ENCODE data around the gene SNX15.
"Not testable (repeated sequence)": the region's sequence is repeated elsewhere in the genome, so short reads cannot be mapped to it uniquely, and the experiment has no call there.

The SNX15 gene

DNA sequence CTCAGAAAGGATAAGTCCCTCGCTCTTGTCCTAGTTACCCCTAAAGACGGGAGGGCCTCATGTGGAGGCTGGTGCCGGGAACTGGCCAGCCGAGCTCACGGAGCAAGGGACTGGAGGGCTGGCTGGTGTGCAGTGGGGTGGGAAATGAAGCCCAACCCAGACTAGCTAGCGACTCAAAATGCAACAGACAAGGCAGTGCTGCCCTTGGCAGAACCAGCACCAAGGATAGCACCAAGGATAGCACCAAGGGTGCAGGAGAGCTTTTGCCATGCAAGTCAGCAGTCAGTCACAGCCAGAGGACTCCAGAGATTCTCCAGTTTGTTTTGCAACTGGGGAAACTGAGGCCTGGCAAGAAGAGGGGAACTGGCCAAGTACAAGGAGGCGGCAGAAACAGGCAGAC is 24.0 kb upstream of the SNX15 start:
- Histone ChIP-seq H3K4me1 (ENCODE audit: insufficient read depth, low read length) (peaks cover 19% of the 10 kb centered on the region), H3K4me2 (ENCODE audit: insufficient read depth, low read length) (no peak overlapping the region), H3K36me3 (ENCODE audit: insufficient read depth, low read length) (no peaks in the 10 kb centered on the region), H2AFZ (ENCODE audit: low read depth, low read length) (no peak overlapping the region), H4K20me1 (ENCODE audit: insufficient read depth, low read length) (no peaks in the 10 kb centered on the region), H3K9me3 (ENCODE audit: insufficient read depth, low read length, severe bottlenecking) (no peaks in the 10 kb centered on the region), H3K4me3 (ENCODE audit: low read depth in 1 of 2, low read length in 2 of 2) (no peak overlapping the region), H3K9ac (ENCODE audit: low read depth, low read length) (no peak overlapping the region), H3K79me2 (ENCODE audit: insufficient read depth, low read length) (no peaks in the 10 kb centered on the region), H3K27ac (ENCODE audit: low read length) (no peak overlapping the region), H3K27me3 (ENCODE audit: insufficient read depth, low read length, poor library complexity) (no peaks in the 10 kb centered on the region)
- DNase-seq, result peak; percentile 32
- peak; percentile 44; the same call in 1 of the 3 replicates for ATAC-seq (ENCODE audit: insufficient read depth, low read depth)
- no peak for TF ChIP-seq CTCF (IDR thresholded peaks at IDR 0.05; ENCODE audit: borderline replicate concordance, extremely low read depth, low read length, poor library complexity, severe bottlenecking)
- TF ChIP-seq EZH2 (IDR thresholded peaks at IDR 0.05; ENCODE audit: borderline replicate concordance, low read depth, low read length, severe bottlenecking), result no peak

GRCh38 chr11:65003968-65004367 is 23.3 kb upstream of the SNX15 start:
- H3K4me2 ChIP-seq (ENCODE audit: insufficient read depth, low read length); H3K27me3 ChIP-seq (ENCODE audit: insufficient read depth, low read length, poor library complexity); H3K79me2 ChIP-seq (ENCODE audit: insufficient read depth, low read length); H3K27ac ChIP-seq (ENCODE audit: low read length); DNase-seq; H3K4me3 ChIP-seq (ENCODE audit: low read depth in 1 of 2, low read length in 2 of 2); H3K9ac ChIP-seq (ENCODE audit: low read depth, low read length); H3K9me3 ChIP-seq (ENCODE audit: insufficient read depth, low read length, severe bottlenecking); H3K36me3 ChIP-seq (ENCODE audit: insufficient read depth, low read length); ATAC-seq (ENCODE audit: insufficient read depth, low read depth); H2AFZ ChIP-seq (ENCODE audit: low read depth, low read length); H4K20me1 ChIP-seq (ENCODE audit: insufficient read depth, low read length): not testable (repeated sequence)
- H3K4me1 ChIP-seq (ENCODE audit: insufficient read depth, low read length), result peaks cover 12% of the 10 kb centered on the region

DNA sequence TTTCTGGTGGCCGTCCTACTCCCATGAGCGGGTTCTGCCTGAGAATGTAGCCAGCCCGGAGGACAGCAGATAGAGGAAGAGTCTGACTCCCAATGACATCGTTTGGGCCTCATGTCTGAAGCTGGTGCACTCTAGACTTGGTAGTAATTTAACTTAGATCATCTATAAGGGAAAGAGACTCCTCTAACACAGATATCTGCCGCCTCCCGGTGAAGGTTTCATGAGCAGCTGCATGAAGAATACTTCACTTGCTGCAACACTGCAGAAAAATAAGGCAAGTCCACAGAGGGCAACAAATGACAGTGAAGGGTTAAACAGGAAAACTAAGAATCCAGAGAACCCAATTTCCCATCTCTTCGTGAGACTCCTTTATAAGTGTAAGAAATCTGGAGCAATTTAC is 19.2 kb upstream of the SNX15 start:
- TF ChIP-seq EZH2 (IDR thresholded peaks at IDR 0.05; ENCODE audit: borderline replicate concordance, low read depth, low read length, severe bottlenecking), result no peak
- TF ChIP-seq CTCF (IDR thresholded peaks at IDR 0.05; ENCODE audit: borderline replicate concordance, extremely low read depth, low read length, poor library complexity, severe bottlenecking), result no peak
- ATAC-seq (ENCODE audit: insufficient read depth, low read depth) (no peak), DNase-seq (no peak)
- H3K9ac ChIP-seq (ENCODE audit: low read depth, low read length), result no peak overlapping the region
- H2AFZ ChIP-seq (ENCODE audit: low read depth, low read length), result 0 out of 2 replicates have a peak overlapping the region, but pooled peaks have one; percentile 17
- no peak overlapping the region for H3K27ac ChIP-seq (ENCODE audit: low read length)
- H3K4me3 ChIP-seq (ENCODE audit: low read depth in 1 of 2, low read length in 2 of 2), result no peak overlapping the region
- no peaks in the 10 kb centered on the region for H4K20me1 ChIP-seq (ENCODE audit: insufficient read depth, low read length)
- H3K79me2 ChIP-seq (ENCODE audit: insufficient read depth, low read length), result no peaks in the 10 kb centered on the region
- H3K4me2 ChIP-seq (ENCODE audit: insufficient read depth, low read length), result no peak overlapping the region
- H3K9me3 ChIP-seq (ENCODE audit: insufficient read depth, low read length, severe bottlenecking), result no peaks in the 10 kb centered on the region
- H3K27me3 ChIP-seq (ENCODE audit: insufficient read depth, low read length, poor library complexity), result no peaks in the 10 kb centered on the region
- no peaks in the 10 kb centered on the region for H3K36me3 ChIP-seq (ENCODE audit: insufficient read depth, low read length)
- peaks cover 4% of the 10 kb centered on the region for H3K4me1 ChIP-seq (ENCODE audit: insufficient read depth, low read length)

GRCh38 chr11:65008873-65009272 is 18.4 kb upstream of the SNX15 start:
- Histone ChIP-seq H3K9ac (ENCODE audit: low read depth, low read length) (no peak overlapping the region), H3K4me2 (ENCODE audit: insufficient read depth, low read length) (no peak overlapping the region), H3K27me3 (ENCODE audit: insufficient read depth, low read length, poor library complexity) (no peaks in the 10 kb centered on the region), H3K4me1 (ENCODE audit: insufficient read depth, low read length) (peaks cover 8% of the 10 kb centered on the region), H3K36me3 (ENCODE audit: insufficient read depth, low read length) (no peaks in the 10 kb centered on the region), H4K20me1 (ENCODE audit: insufficient read depth, low read length) (no peaks in the 10 kb centered on the region), H3K27ac (ENCODE audit: low read length) (no peak overlapping the region), H3K79me2 (ENCODE audit: insufficient read depth, low read length) (no peaks in the 10 kb centered on the region), H2AFZ (ENCODE audit: low read depth, low read length) (no peak overlapping the region), H3K4me3 (ENCODE audit: low read depth in 1 of 2, low read length in 2 of 2) (no peak overlapping the region), H3K9me3 (ENCODE audit: insufficient read depth, low read length, severe bottlenecking) (no peaks in the 10 kb centered on the region)
- TF ChIP-seq CTCF (IDR thresholded peaks at IDR 0.05; ENCODE audit: borderline replicate concordance, extremely low read depth, low read length, poor library complexity, severe bottlenecking), result no peak
- no peak for ATAC-seq (ENCODE audit: insufficient read depth, low read depth)
- no peak for DNase-seq
